ENCODE data around the gene MS4A15. TPM values are rescaled to one million over a fixed set of nuclear protein-coding genes. Genes with fewer than 3 reads are reported as not detected.

Gene MS4A15
- polyA plus RNA-seq, 1 experiment, result not detected

DNA sequence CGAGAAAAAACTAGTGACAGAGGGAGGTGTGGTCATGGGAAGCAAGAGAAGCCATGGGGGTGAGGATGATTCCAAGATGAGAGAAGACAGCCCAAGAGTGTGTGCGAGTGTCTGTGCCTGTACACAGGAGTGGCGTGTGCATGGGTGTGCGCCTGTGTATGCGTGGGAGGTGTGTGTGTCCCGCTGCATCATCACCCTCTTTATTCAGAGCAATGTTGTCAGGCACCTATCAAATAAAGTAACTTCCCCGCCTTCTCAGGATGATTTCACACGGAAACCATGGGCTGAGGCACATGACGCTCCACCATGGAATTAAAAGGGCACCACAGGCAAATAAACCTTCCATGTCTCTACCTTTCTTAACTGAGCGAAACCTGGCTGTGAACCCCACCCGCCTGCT lies 53.0 kb downstream of the MS4A15 start:
- Histone ChIP-seq H3K36me3 (ENCODE audit: control insufficient read depth, insufficient read depth, low read length) (no peaks in the 10 kb centered on the region), H3K4me3 (ENCODE audit: low read depth, low read length) (no peak overlapping the region), H3K27me3 (ENCODE audit: control insufficient read depth, insufficient read depth, low read length) (peaks cover 1% of the 10 kb centered on the region)
- TF ChIP-seq, protein P1, sequence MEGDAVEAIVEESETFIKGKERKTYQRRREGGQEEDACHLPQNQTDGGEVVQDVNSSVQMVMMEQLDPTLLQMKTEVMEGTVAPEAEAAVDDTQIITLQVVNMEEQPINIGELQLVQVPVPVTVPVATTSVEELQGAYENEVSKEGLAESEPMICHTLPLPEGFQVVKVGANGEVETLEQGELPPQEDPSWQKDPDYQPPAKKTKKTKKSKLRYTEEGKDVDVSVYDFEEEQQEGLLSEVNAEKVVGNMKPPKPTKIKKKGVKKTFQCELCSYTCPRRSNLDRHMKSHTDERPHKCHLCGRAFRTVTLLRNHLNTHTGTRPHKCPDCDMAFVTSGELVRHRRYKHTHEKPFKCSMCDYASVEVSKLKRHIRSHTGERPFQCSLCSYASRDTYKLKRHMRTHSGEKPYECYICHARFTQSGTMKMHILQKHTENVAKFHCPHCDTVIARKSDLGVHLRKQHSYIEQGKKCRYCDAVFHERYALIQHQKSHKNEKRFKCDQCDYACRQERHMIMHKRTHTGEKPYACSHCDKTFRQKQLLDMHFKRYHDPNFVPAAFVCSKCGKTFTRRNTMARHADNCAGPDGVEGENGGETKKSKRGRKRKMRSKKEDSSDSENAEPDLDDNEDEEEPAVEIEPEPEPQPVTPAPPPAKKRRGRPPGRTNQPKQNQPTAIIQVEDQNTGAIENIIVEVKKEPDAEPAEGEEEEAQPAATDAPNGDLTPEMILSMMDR (IDR thresholded peaks at IDR 0.05; ENCODE audit: insufficient read depth, low read depth, low read length), result no peak
- ChIA-PET CTCF (interaction anchor here (0.7 to 1.0 kb wide), 2 partner anchors 21 to 22 kb away, joined by 3 read pairs; no protein-coding TSS in a partner anchor), POLR2A (no interaction called here)
- no peak for DNase-seq (ENCODE audit: low read depth)

DNA sequence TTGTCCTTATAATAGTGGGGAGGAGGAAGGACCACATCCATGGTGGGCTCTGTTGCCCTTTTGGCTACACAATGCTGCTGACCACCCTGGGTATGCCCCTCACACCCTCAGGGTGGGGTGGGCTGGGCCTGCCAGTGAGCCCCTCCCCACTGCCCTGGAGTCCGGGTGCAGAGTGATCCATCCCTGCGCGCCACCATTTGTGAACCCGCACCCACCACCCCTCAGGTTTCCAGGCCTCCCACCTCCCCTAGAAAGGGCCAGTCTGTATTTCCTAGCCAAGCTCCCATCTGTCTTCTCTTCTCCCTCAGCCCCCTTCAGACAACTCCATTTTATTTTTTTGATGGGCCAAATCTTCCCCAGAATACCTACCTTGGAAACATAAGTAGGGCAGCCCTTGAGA lies 53.5 kb downstream of the MS4A15 start:
- CTCF ChIA-PET, result interaction anchor here (0.7 to 1.0 kb wide), 3 partner anchors 21 to 27 kb away, joined by 3 read pairs; no protein-coding TSS in a partner anchor
- DNase-seq (ENCODE audit: low read depth), result no peak
- Histone ChIP-seq H3K27me3 (ENCODE audit: control insufficient read depth, insufficient read depth, low read length) (peaks cover 1% of the 10 kb centered on the region), H3K36me3 (ENCODE audit: control insufficient read depth, insufficient read depth, low read length) (no peaks in the 10 kb centered on the region), H3K4me3 (ENCODE audit: low read depth, low read length) (no peak overlapping the region)
- TF ChIP-seq, protein P1 (IDR thresholded peaks at IDR 0.05; ENCODE audit: insufficient read depth, low read depth, low read length), result no peak
- POLR2A ChIA-PET, result no interaction called here

DNA sequence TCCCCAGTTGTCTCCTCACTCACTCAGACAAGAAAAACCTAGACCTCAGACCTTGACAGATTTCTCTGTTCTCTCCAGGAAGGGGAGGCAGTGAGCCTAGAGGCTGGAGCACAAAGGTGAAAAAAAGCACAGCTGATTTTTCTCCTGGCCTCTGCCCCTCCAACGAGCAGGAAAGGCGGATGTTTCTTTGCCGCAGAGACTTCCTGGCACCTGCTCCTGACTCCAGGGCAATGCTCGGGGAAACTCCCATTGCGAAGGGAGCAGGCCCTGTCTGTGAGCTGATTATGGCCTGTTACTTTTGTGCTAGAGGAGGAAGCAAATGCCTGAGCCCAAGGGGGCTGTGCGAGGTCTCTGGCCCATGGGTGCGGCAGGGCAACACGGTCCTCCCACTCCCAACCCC lies 53.9 kb downstream of the MS4A15 start:
- DNase-seq (ENCODE audit: low read depth), result no peak
- Histone ChIP-seq H3K27me3 (ENCODE audit: control insufficient read depth, insufficient read depth, low read length) (peaks cover 1% of the 10 kb centered on the region), H3K36me3 (ENCODE audit: control insufficient read depth, insufficient read depth, low read length) (no peaks in the 10 kb centered on the region), H3K4me3 (ENCODE audit: low read depth, low read length) (no peak overlapping the region)
- TF ChIP-seq, protein P1 (IDR thresholded peaks at IDR 0.05; ENCODE audit: insufficient read depth, low read depth, low read length), result no peak
- ChIA-PET CTCF (interaction anchor here (0.7 to 1.0 kb wide), 3 partner anchors 20 to 26 kb away, joined by 3 read pairs; no protein-coding TSS in a partner anchor), POLR2A (no interaction called here)

DNA sequence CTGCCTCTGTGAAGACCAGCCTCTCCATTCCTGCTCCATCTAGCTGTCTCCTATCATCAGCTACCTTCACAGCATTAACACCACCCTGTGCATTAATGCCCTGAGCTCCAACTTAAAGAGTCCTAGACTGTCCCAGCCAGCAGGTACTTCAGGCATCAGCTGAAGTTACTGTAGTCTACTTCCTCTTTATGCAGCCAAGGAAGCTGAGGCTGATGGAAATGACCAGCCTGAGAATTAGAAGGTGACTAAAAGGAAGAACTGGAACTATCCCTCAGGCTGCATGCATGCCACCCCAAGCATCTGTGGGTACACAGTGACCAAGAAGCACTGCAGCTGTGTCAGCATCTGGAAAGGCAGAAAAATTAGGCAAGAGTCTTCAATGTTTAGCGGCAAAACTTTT lies 56.7 kb downstream of the MS4A15 start:
- H3K4me3 ChIP-seq (ENCODE audit: low read depth, low read length), result no peak overlapping the region
- DNase-seq (ENCODE audit: low read depth), result no peak
- TF ChIP-seq, protein P1 (IDR thresholded peaks at IDR 0.05; ENCODE audit: insufficient read depth, low read depth, low read length), result no peak
- H3K27me3 ChIP-seq (ENCODE audit: control insufficient read depth, insufficient read depth, low read length), result peaks cover 1% of the 10 kb centered on the region
- POLR2A ChIA-PET, result no interaction called here
- no peaks in the 10 kb centered on the region for H3K36me3 ChIP-seq (ENCODE audit: control insufficient read depth, insufficient read depth, low read length)
- CTCF ChIA-PET, result no interaction called here

DNA sequence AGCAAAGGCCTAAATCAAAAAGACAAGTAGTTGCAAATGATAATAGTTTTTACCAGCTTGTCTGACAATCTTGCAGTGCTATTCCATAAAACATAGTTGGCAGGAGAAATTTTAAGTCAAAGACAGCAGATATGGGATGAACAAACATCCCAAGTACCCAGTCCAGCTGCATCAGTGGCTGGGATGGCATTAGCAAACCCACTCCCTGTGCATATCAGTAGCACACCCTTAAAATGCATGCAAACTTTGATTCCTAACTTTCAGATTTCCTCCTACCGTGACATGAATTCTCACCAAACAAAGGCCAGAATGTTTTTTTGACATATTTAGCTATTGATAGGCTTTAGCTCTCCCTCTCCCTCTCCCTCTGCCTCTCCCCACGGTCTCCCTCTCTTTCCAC lies 57.4 kb downstream of the MS4A15 start:
- Histone ChIP-seq H3K4me3 (ENCODE audit: low read depth, low read length) (no peak overlapping the region), H3K27me3 (ENCODE audit: control insufficient read depth, insufficient read depth, low read length) (peaks cover 1% of the 10 kb centered on the region), H3K36me3 (ENCODE audit: control insufficient read depth, insufficient read depth, low read length) (no peaks in the 10 kb centered on the region)
- TF ChIP-seq, protein P1 (IDR thresholded peaks at IDR 0.05; ENCODE audit: insufficient read depth, low read depth, low read length), result no peak
- POLR2A ChIA-PET, result no interaction called here
- no peak for DNase-seq (ENCODE audit: low read depth)
- CTCF ChIA-PET, result no interaction called here

Data from BJ (cell line).